ENCODE results near the gene MCAM. TPM values are rescaled to one million over a fixed set of nuclear protein-coding genes. Genes with fewer than 3 reads are reported as not detected.

MCAM gene
- polyA plus RNA-seq, 4 donors: 48.9 to 77.2 (median 53.0) TPM

- DNase-seq (ENCODE audit: low read depth in 4 of 4, low spot score in 3 of 4): no peak
Observed at GRCh38 chr11:119309953-119310681, 6.8 kb downstream of the MCAM start.

- DNase-seq (ENCODE audit: low read depth in 4 of 4, low spot score in 3 of 4): no peak
Observed at GRCh38 chr11:119309411-119309810, 7.5 kb downstream of the MCAM start.

- no peak for DNase-seq (ENCODE audit: low read depth in 4 of 4, low spot score in 3 of 4)
Observed at GRCh38 chr11:119307974-119308373, 9.0 kb downstream of the MCAM start.

- no peak for DNase-seq (ENCODE audit: low read depth in 4 of 4, low spot score in 3 of 4)
Observed at GRCh38 chr11:119307219-119307618, 9.7 kb downstream of the MCAM start.

GRCh38 chr11:119306373-119306890 lies 10.5 kb downstream of the MCAM start:
- DNase-seq (ENCODE audit: low read depth in 4 of 4, low spot score in 3 of 4): no peak

- no peak for DNase-seq (ENCODE audit: low read depth in 4 of 4, low spot score in 3 of 4)
Observed at GRCh38 chr11:119305556-119306372, 11.2 kb downstream of the MCAM start.

- no peak for DNase-seq (ENCODE audit: low read depth in 4 of 4, low spot score in 3 of 4)
Observed at GRCh38 chr11:119303227-119303718, 13.7 kb downstream of the MCAM start.

GRCh38 chr11:119300198-119300964 lies 16.5 kb downstream of the MCAM start:
- no peak for DNase-seq (ENCODE audit: low read depth in 4 of 4, low spot score in 3 of 4)

GRCh38 chr11:119299416-119299815 lies 17.5 kb downstream of the MCAM start:
- DNase-seq (ENCODE audit: low read depth in 4 of 4, low spot score in 3 of 4): no peak

GRCh38 chr11:119298726-119299125 lies 18.2 kb downstream of the MCAM start:
- no peak for DNase-seq (ENCODE audit: low read depth in 4 of 4, low spot score in 3 of 4)

GRCh38 chr11:119297938-119298337 lies 19.0 kb downstream of the MCAM start:
- no peak for DNase-seq (ENCODE audit: low read depth in 4 of 4, low spot score in 3 of 4)

- no peak for DNase-seq (ENCODE audit: low read depth in 4 of 4, low spot score in 3 of 4)
Observed at GRCh38 chr11:119295178-119295577, 21.8 kb downstream of the MCAM start.

- DNase-seq (ENCODE audit: low read depth in 4 of 4, low spot score in 3 of 4): no peak
Observed at GRCh38 chr11:119293461-119293860, 23.5 kb downstream of the MCAM start.

GRCh38 chr11:119290894-119291497 lies 25.9 kb downstream of the MCAM start:
- no peak for DNase-seq (ENCODE audit: low read depth in 4 of 4, low spot score in 3 of 4)

GRCh38 chr11:119288219-119288618 lies 28.7 kb downstream of the MCAM start:
- DNase-seq (ENCODE audit: low read depth in 4 of 4, low spot score in 3 of 4): no peak

GRCh38 chr11:119285431-119285830 lies 31.5 kb downstream of the MCAM start:
- DNase-seq (ENCODE audit: low read depth in 4 of 4, low spot score in 3 of 4): no peak

GRCh38 chr11:119284344-119285157 lies 32.4 kb downstream of the MCAM start:
- peak in 1 of 4 donors; percentile 16 for DNase-seq (ENCODE audit: low read depth in 4 of 4, low spot score in 3 of 4)

GRCh38 chr11:119282495-119282894 lies 34.4 kb downstream of the MCAM start:
- DNase-seq (ENCODE audit: low read depth in 4 of 4, low spot score in 3 of 4): no peak

GRCh38 chr11:119277660-119278059 lies 39.3 kb downstream of the MCAM start:
- DNase-seq (ENCODE audit: low read depth in 4 of 4, low spot score in 3 of 4): no peak

GRCh38 chr11:119273721-119274120 lies 43.2 kb downstream of the MCAM start:
- DNase-seq (ENCODE audit: low read depth in 4 of 4, low spot score in 3 of 4): no peak
